ENCODE data around the gene ZNF561. TPM values are rescaled to one million over a fixed set of nuclear protein-coding genes. Genes with fewer than 3 reads are reported as not detected.
A peak's percentile ranks its signal among the peaks of the same experiment; 100 is the strongest.
"Not testable (repeated sequence)": the region's sequence is repeated elsewhere in the genome, so short reads cannot be mapped to it uniquely, and the experiment has no call there.

ZNF561 gene
- total RNA-seq, 4 donors from 2014 or later = 20.0 to 52.0 (median 26.3) TPM

GRCh38 chr19:9608912-9609311, 12.1 kb downstream of the ZNF561 start:
- H3K9me3 ChIP-seq = peaks cover 0 to 67% (median 15%) of the 10 kb centered on the region in 4 donors
- peaks cover 0 to 58% (median 14%) of the 10 kb centered on the region in 3 donors for H3K36me3 ChIP-seq
- no peak for TF ChIP-seq POLR2A (IDR thresholded peaks at IDR 0.05)
- no peak overlapping the region for H3K27ac ChIP-seq
- no peaks in the 10 kb centered on the region for H3K27me3 ChIP-seq
- H3K4me1 ChIP-seq = no peaks in the 10 kb centered on the region
- no peak overlapping the region for H3K4me3 ChIP-seq
- DNase-seq = no peak

- TF ChIP-seq POLR2A (IDR thresholded peaks at IDR 0.05) (no peak), CTCF (IDR thresholded peaks at IDR 0.05) (no peak)
- Histone ChIP-seq H3K4me1 (no peaks in the 10 kb centered on the region), H3K4me3 (no peak overlapping the region), H3K9me3 (peaks cover 0 to 16% (median 5%) of the 10 kb centered on the region in 4 donors), H3K27ac (no peak overlapping the region), H3K36me3 (no peaks in the 10 kb centered on the region), H3K27me3 (no peaks in the 10 kb centered on the region)
- DNase-seq = no peak
Measured at GRCh38 chr19:9597027-9597426, 24.0 kb downstream of the ZNF561 start.

GRCh38 chr19:9586764-9587163, 34.3 kb downstream of the ZNF561 start:
- no peak overlapping the region for H3K4me3 ChIP-seq
- H3K9me3 ChIP-seq = no peaks in the 10 kb centered on the region
- TF ChIP-seq CTCF (IDR thresholded peaks at IDR 0.05) (peak; percentile 31 to 78 (median 68)), POLR2A (IDR thresholded peaks at IDR 0.05) (no peak)
- peaks cover 0 to 8% (median 2%) of the 10 kb centered on the region in 4 donors for H3K4me1 ChIP-seq
- no peaks in the 10 kb centered on the region for H3K27me3 ChIP-seq
- DNase-seq = peak; percentile 68 to 94 (median 73)
- H3K27ac ChIP-seq = no peak overlapping the region
- H3K36me3 ChIP-seq = no peaks in the 10 kb centered on the region

GRCh38 chr19:9584073-9584833, 36.8 kb downstream of the ZNF561 start, which contains the start of gene ZNF121:
Gene ZNF121 (minus strand): TSS chr19:9584504. CDS start chr19:9568097, 16,407 bp downstream.
- Histone ChIP-seq H3K4me3 (peak within 1 kb of the TSS; percentile 75 to 86 (median 82)), H3K9me3 (peaks cover 0 to 2% (median 0%) of the 10 kb centered on the region in 4 donors), H3K27me3 (no peaks in the 10 kb centered on the region), H3K36me3 (peaks cover 0 to 4% (median 0%) of the 10 kb centered on the region in 3 donors), H3K4me1 (peaks cover 0 to 8% (median 2%) of the 10 kb centered on the region in 4 donors), H3K27ac (peak within 1 kb of the TSS; percentile 85 to 95 (median 90))
- peak; percentile 81 to 93 (median 91) for DNase-seq
- peak in 1 of 2 donors; percentile 37 for TF ChIP-seq POLR2A (IDR thresholded peaks at IDR 0.05)
- TF ChIP-seq CTCF (IDR thresholded peaks at IDR 0.05) = no peak

GRCh38 chr19:9582081-9582725, 38.8 kb downstream of the ZNF561 start:
- DNase-seq, H3K36me3 ChIP-seq, H3K27ac ChIP-seq, H3K4me3 ChIP-seq, H3K27me3 ChIP-seq, H3K4me1 ChIP-seq: not testable (repeated sequence)
- peaks cover 0 to 18% (median 4%) of the 10 kb centered on the region in 4 donors for H3K9me3 ChIP-seq

- Histone ChIP-seq H3K4me1 (peaks cover 0 to 8% (median 2%) of the 10 kb centered on the region in 4 donors), H3K27ac (no peak overlapping the region), H3K36me3 (peaks cover 0 to 8% (median 0%) of the 10 kb centered on the region in 3 donors), H3K9me3 (peaks cover 0 to 24% (median 6%) of the 10 kb centered on the region in 4 donors), H3K27me3 (no peaks in the 10 kb centered on the region), H3K4me3 (no peak overlapping the region)
- no peak for DNase-seq
- TF ChIP-seq POLR2A (IDR thresholded peaks at IDR 0.05) (no peak), CTCF (IDR thresholded peaks at IDR 0.05) (no peak)
Measured at GRCh38 chr19:9580728-9581127, 40.3 kb downstream of the ZNF561 start.
